Activated CD4-positive, alpha-beta T cell treated with anti-CD3 and anti-CD28 coated beads for 24 hours (primary cell): ENCODE results near the gene ZNF124.
"Not testable (repeated sequence)": the region's sequence is repeated elsewhere in the genome, so short reads cannot be mapped to it uniquely, and the experiment has no call there.

Experiments used
- DNase-seq, 2 donors: peaks; one replicate each; pipeline ENCODE4 v3.0.0-alpha.2; 2020; ENCODE audit warnings: low read depth in 2 of 2

ZNF124 gene

GRCh38 chr1:247172996-247173395 lies 1.2 kb upstream of the ZNF124 start:
- no peak for DNase-seq

- DNase-seq = not testable (repeated sequence)
Measured at GRCh38 chr1:247171443-247171842, 377 bp downstream of the ZNF124 start.

- no peak for DNase-seq
Measured at GRCh38 chr1:247165674-247166073, 6.1 kb downstream of the ZNF124 start.

GRCh38 chr1:247164694-247165093 lies 7.1 kb downstream of the ZNF124 start:
- DNase-seq = no peak

GRCh38 chr1:247156787-247157232 lies 15.0 kb downstream of the ZNF124 start:
- DNase-seq = no peak

- no peak for DNase-seq
Measured at GRCh38 chr1:247147781-247148180, 24.0 kb downstream of the ZNF124 start.

- DNase-seq = not testable (repeated sequence)
Measured at GRCh38 chr1:247147120-247147519, 24.7 kb downstream of the ZNF124 start.

GRCh38 chr1:247146671-247147070 lies 25.1 kb downstream of the ZNF124 start:
- no peak for DNase-seq

GRCh38 chr1:247145279-247145678 lies 26.5 kb downstream of the ZNF124 start:
- DNase-seq = no peak

GRCh38 chr1:247139557-247139956 lies 32.3 kb downstream of the ZNF124 start:
- not testable (repeated sequence) for DNase-seq

- DNase-seq = no peak
Measured at GRCh38 chr1:247131236-247131635, 40.6 kb downstream of the ZNF124 start.

GRCh38 chr1:247127519-247128282 lies 44.1 kb downstream of the ZNF124 start:
- not testable (repeated sequence) for DNase-seq

GRCh38 chr1:247126601-247127000 lies 45.2 kb downstream of the ZNF124 start:
- not testable (repeated sequence) for DNase-seq

- not testable (repeated sequence) for DNase-seq
Measured at GRCh38 chr1:247126166-247126565, 45.7 kb downstream of the ZNF124 start.

GRCh38 chr1:247121382-247121781 lies 50.4 kb downstream of the ZNF124 start:
- DNase-seq = no peak

GRCh38 chr1:247120408-247120668 lies 51.5 kb downstream of the ZNF124 start:
- DNase-seq = not testable (repeated sequence)

- DNase-seq = no peak
Measured at GRCh38 chr1:247119600-247120407, 52.0 kb downstream of the ZNF124 start.

GRCh38 chr1:247118946-247119446 lies 52.8 kb downstream of the ZNF124 start:
- no peak for DNase-seq

GRCh38 chr1:247115545-247115944 lies 56.3 kb downstream of the ZNF124 start:
- DNase-seq = no peak

GRCh38 chr1:247115141-247115510 lies 56.7 kb downstream of the ZNF124 start:
- no peak for DNase-seq

- no peak for DNase-seq
Measured at GRCh38 chr1:247114351-247115140, 57.3 kb downstream of the ZNF124 start.

GRCh38 chr1:247113733-247114271 lies 58.0 kb downstream of the ZNF124 start:
- DNase-seq = no peak
